Subcutaneous adipose tissue (tissue), 4 donors: Measurements from ENCODE around the gene IMPDH2. TPM values are rescaled to one million over a fixed set of nuclear protein-coding genes. Genes with fewer than 3 reads are reported as not detected.

Experiments
- total RNA-seq, 4 donors: library from RNA; depleted of rRNA; stranded (reverse); fragments of >200 nt; gene quantifications; one replicate each; pipeline ENCODE4 v1.1.0, GENCODE V29; 2016
- TF ChIP-seq, protein P1 (sequence below): fragments of 450-650 bp; IDR thresholded peaks from one replicate; pipeline ENCODE4 v1.5.1; 2016; ENCODE audit warnings: low read depth, mild to moderate bottlenecking, control low read depth, antibody characterized with exemption, moderate library complexity

IMPDH2 gene
- total RNA-seq, 4 donors from 2014 or later: 92.3 to 126 (median 105) TPM

DNA sequence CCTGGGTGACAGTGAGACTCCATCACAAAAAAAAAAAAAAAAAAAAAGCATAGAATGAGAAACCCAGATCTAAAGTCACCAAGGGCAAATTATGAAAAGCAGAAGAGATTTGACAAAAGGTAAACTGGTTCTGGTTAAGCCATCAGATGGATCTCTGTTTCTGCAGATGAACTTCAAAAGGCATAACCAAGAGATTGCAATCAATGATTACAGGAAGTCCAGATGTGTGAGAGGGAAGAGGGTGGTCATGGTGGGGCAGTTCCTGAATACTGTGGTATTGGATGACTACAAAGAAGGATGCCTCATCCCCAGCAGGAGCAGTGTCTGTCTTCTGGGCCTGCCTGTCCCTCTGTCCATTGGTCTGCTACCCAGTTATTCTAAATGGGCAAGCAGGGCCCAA is 35.4 kb downstream of the IMPDH2 start:
- TF ChIP-seq, protein P1, sequence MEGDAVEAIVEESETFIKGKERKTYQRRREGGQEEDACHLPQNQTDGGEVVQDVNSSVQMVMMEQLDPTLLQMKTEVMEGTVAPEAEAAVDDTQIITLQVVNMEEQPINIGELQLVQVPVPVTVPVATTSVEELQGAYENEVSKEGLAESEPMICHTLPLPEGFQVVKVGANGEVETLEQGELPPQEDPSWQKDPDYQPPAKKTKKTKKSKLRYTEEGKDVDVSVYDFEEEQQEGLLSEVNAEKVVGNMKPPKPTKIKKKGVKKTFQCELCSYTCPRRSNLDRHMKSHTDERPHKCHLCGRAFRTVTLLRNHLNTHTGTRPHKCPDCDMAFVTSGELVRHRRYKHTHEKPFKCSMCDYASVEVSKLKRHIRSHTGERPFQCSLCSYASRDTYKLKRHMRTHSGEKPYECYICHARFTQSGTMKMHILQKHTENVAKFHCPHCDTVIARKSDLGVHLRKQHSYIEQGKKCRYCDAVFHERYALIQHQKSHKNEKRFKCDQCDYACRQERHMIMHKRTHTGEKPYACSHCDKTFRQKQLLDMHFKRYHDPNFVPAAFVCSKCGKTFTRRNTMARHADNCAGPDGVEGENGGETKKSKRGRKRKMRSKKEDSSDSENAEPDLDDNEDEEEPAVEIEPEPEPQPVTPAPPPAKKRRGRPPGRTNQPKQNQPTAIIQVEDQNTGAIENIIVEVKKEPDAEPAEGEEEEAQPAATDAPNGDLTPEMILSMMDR: no peak

GRCh38 chr3:48991851-48992545 is 37.2 kb downstream of the IMPDH2 start:
- TF ChIP-seq, protein P1: no peak

GRCh38 chr3:48990636-48991469 is 38.3 kb downstream of the IMPDH2 start:
- TF ChIP-seq, protein P1: no peak

GRCh38 chr3:48989796-48990635 is 39.2 kb downstream of the IMPDH2 start, which contains the start of gene P4HTM:
Gene P4HTM (plus strand): TSS chr3:48990241. CDS start chr3:48990257, 16 bp downstream.
- TF ChIP-seq, protein P1: no peak

DNA sequence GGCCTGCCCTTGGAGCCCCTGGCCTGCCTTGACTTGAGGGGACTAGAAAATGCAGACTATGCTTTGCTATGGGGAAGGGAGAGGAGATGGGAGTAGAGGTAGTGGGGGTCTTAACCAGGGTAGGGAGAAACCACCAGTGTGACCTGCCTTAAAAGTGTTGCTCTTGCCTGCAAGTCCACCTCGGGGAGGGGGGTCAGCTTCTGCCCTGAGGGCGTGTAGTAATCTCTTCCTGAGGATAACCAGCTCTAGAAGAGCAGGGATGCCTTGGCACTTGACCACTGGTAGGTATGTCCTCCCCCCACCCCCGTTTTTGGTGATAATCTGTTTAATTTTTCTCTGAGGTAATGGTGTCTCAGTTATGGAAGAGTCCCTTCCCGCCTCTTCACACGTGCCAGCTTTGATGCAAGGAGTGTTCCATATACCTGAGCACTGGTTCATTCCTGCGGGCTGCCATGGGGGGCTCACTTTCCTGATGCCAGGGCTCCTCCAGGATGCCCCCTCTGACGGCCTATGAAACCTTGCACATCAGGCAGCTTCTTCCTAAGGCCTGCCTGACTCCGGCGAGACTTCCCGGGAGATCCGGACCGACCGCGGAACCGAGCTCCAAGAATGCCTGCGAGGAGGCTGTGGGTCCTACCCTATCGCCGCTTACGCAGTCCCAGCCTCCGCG is 39.9 kb downstream of the IMPDH2 start:
- TF ChIP-seq, protein P1: no peak

DNA sequence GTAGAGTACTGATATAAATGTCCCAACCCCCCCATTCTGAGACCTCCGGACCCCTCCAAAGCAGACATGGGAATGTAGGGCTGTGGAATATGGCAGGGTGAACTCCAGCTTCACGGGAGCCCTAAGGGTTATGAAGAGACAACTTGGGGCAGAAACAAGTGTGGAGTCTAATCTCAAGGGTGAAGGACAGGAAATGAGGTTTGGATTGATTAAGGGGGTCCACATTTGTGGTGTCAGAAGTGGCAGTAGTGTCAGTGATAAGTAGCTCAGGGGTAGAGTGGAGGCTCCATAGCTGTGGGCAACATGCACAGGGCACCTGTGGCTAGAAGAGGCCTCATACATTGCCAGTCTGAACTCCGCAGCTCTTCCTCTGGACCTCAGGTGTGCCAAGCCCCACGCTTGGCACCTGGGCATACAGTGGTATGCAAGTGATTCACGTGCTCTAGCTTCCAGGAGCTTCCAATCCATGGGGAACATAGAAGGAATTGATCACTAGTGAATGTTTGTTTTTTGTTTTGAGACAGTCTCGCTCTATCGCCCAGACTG is 43.3 kb downstream of the IMPDH2 start:
- TF ChIP-seq, protein P1: no peak
